B cell (primary cell): ENCODE data around the gene TCFL5. TPM values are rescaled to one million over a fixed set of nuclear protein-coding genes. Genes with fewer than 3 reads are reported as not detected.

ENCODE experiments used
- ATAC-seq: fragments of 200-7000 bp; cut with Tn5 transposase; one replicate; pipeline ENCODE4 v1.10.0; 2021; ENCODE audit warnings: low read depth, mild to moderate bottlenecking, moderate number of reproducible peaks, moderate library complexity
- CTCF ChIA-PET: fragments of 350-600 bp; sonication (Branson Sonifier 250); formaldehyde crosslinking; loops from one replicate; lab custom pipeline; 2021; ENCODE audit warnings: antibody characterized with exemption, inconsistent platforms; lab: Charles Lee
- POLR2A ChIA-PET: fragments of 350-600 bp; sonication (Branson Sonifier 250); formaldehyde crosslinking; loops from one replicate; lab custom pipeline; 2021; ENCODE audit warnings: antibody characterized with exemption; lab: Charles Lee
- DNase-seq: peaks from one replicate; pipeline ENCODE4 v3.0.0; 2013
- H2AFZ ChIP-seq: 2 replicates; pipeline ENCODE4 v1.6.1; 2012; ENCODE audit warnings: mild to moderate bottlenecking, low read depth, low read length; ENCODE audit not compliant: insufficient read depth, poor library complexity, severe bottlenecking
- H3K27ac ChIP-seq, 2 donors: 1 replicate in 1 of 2; 2 replicates in 1 of 2; pipeline ENCODE4 v1.5.1; 2012 to 2013; ENCODE audit warnings: low read length in 2 of 2, mild to moderate bottlenecking in 2 of 2, moderate library complexity in 1 of 2
- H3K27me3 ChIP-seq, 4 experiments: fragments of 200-600 bp in 1 of 4; sonication (generic) in 1 of 4; replicated peaks in 1 of 4; 1 replicate in 2 of 4; 2 replicates in 2 of 4; pipeline versions ENCODE4 v1.6.1 to v1.7.0; 2013 to 2016; ENCODE audit warnings: low read length in 3 of 4, mild to moderate bottlenecking in 2 of 4, mixed read lengths in 1 of 4, moderate library complexity in 1 of 4; ENCODE audit not compliant: insufficient read depth in 4 of 4, control insufficient read depth in 3 of 4; ENCODE audit errors: control extremely low read depth in 1 of 4
- H3K36me3 ChIP-seq, 2 experiments: replicated peaks in 1 of 2; 1 replicate in 1 of 2; 2 replicates in 1 of 2; pipeline versions ENCODE4 v1.6.1 to v1.7.1; 2013; ENCODE audit warnings: low read length in 1 of 2; ENCODE audit not compliant: insufficient read depth in 2 of 2, control insufficient read depth in 1 of 2; ENCODE audit errors: control extremely low read depth in 1 of 2, extremely low read depth in 1 of 2
- H3K4me1 ChIP-seq, 2 donors: fragments of 200-600 bp in 1 of 2; sonication (generic) in 1 of 2; 1 replicate in 1 of 2; 2 replicates in 1 of 2; pipeline versions ENCODE4 v1.5.1 to v1.6.1; 2013 to 2017; ENCODE audit warnings: low read length in 2 of 2; ENCODE audit not compliant: control insufficient read depth in 2 of 2, insufficient read depth in 2 of 2
- H3K4me2 ChIP-seq: replicated peaks from 2 replicates; pipeline ENCODE3; 2012; ENCODE audit warnings: mild to moderate bottlenecking, low read depth, low read length; ENCODE audit not compliant: poor library complexity, severe bottlenecking
- H3K4me3 ChIP-seq, 5 experiments: fragments of 200-600 bp in 1 of 5; sonication (generic) in 1 of 5; 1 replicate in 3 of 5; 2 replicates in 2 of 5; pipeline versions ENCODE4 v1.5.1 to v1.7.0; 2011 to 2016; ENCODE audit warnings: low read length in 4 of 5, mild to moderate bottlenecking in 4 of 5, low read depth in 2 of 5, control low read depth in 1 of 5, moderate library complexity in 1 of 5; ENCODE audit not compliant: insufficient read depth in 1 of 5; ENCODE audit errors: control extremely low read depth in 1 of 5, extremely low read depth in 1 of 5
- H3K79me2 ChIP-seq: fragments of 200-600 bp; sonication (generic); one replicate; pipeline ENCODE4 v1.6.0; 2016; ENCODE audit warnings: low read length; ENCODE audit not compliant: control insufficient read depth, insufficient read depth
- H3K9ac ChIP-seq: fragments of 200-600 bp; sonication (generic); 2 replicates; pipeline ENCODE4 v1.6.1; 2017; ENCODE audit warnings: mild to moderate bottlenecking, low read length, moderate library complexity
- H3K9me3 ChIP-seq, 3 donors: one replicate each; pipeline versions ENCODE4 v1.6.1 to v1.7.1; 2013; ENCODE audit warnings: low read length in 2 of 3; ENCODE audit not compliant: control insufficient read depth in 2 of 3, insufficient read depth in 1 of 3; ENCODE audit errors: control extremely low read depth in 1 of 3
- H4K20me1 ChIP-seq: 2 replicates; pipeline ENCODE4 v1.6.0; 2012; ENCODE audit warnings: mild to moderate bottlenecking, low read length; ENCODE audit not compliant: insufficient read depth, control insufficient read depth, poor library complexity, severe bottlenecking
- H3K27ac Mint-ChIP-seq: one replicate; pipeline ENCODE4 v1.8.0; 2021; ENCODE audit warnings: mixed read lengths
- H3K27me3 Mint-ChIP-seq: one replicate; pipeline ENCODE4 v1.8.0; 2021; ENCODE audit warnings: mixed read lengths
- H3K4me1 Mint-ChIP-seq: one replicate; pipeline ENCODE4 v1.8.0; 2021; ENCODE audit warnings: mixed read lengths
- H3K4me3 Mint-ChIP-seq: one replicate; pipeline ENCODE4 v1.8.0; 2021; ENCODE audit warnings: mixed read lengths
- H3K9me3 Mint-ChIP-seq: one replicate; pipeline ENCODE4 v1.8.0; 2022; ENCODE audit warnings: mixed read lengths; ENCODE audit not compliant: insufficient read depth
- CTCF ChIP-seq: fragments of 200-600 bp; IDR thresholded peaks from one replicate; pipeline ENCODE4 v1.8.0; 2022; ENCODE audit warnings: antibody characterized with exemption, mild to moderate bottlenecking
- EZH2 ChIP-seq: IDR thresholded peaks from 2 replicates; pipeline ENCODE4 v1.6.1; 2012; ENCODE audit warnings: borderline replicate concordance, low read depth, mild to moderate bottlenecking, moderate library complexity, low read length; ENCODE audit not compliant: insufficient read depth, poor library complexity, severe bottlenecking
- WGBS: methylation state at CpG from one replicate; pipeline ENCODE4 v1.1.5; 2013; ENCODE audit warnings: missing lambda C conversion rate; ENCODE audit not compliant: insufficient coverage; 5-methylcytosine and 5-hydroxymethylcytosine counted together
- intact Hi-C: fragments of 100-400 bp; cut with micrococcal nuclease; formaldehyde crosslinking; loops from one replicate; pipeline ENCODE4 v1.10.0; 2022
- polyA plus RNA-seq: library from polyadenylated mRNA; depleted of rRNA; stranded (reverse); fragments of >200 nt; gene quantifications from 2 replicates; pipeline ENCODE4 v1.2.3, GENCODE V29; 2012
- total RNA-seq, 2 donors: library from RNA; stranded (reverse); fragments of 120-200 nt in 1 of 2; gene quantifications; 1 replicate in 1 of 2; 2 replicates in 1 of 2; pipeline versions ENCODE4 v1.2.3 to v1.2.4, GENCODE V29; 2013 to 2022

The TCFL5 gene
- total and polyA plus RNA-seq, 2 donors (not counting 1 experiment from before 2014, with no cell fraction given): 2.0 to 16.2 TPM

GRCh38 chr20:62894261-62894660 is 32.6 kb upstream of the TCFL5 start:
- Histone ChIP-seq H3K9me3 (no peaks in the 10 kb centered on the region), H2AFZ (no peak overlapping the region), H3K4me2 (no peak overlapping the region), H3K36me3 (peaks cover 4 to 70% of the 10 kb centered on the region in 2 experiments), H3K4me3 (no peak overlapping the region), H3K27me3 (no peaks in the 10 kb centered on the region), H4K20me1 (peaks cover 51% of the 10 kb centered on the region), H3K4me1 (peaks cover 3 to 6% of the 10 kb centered on the region in 2 donors), H3K27ac (no peak overlapping the region), H3K79me2 (no peaks in the 10 kb centered on the region), H3K9ac (no peak overlapping the region)
- POLR2A ChIA-PET: no interaction called here
- peaks cover 14% of the 10 kb centered on the region for H3K4me1 Mint-ChIP-seq
- no peak for ATAC-seq
- no peaks in the 10 kb centered on the region for H3K27me3 Mint-ChIP-seq
- intact Hi-C loops: no loop called here
- no peak for TF ChIP-seq CTCF
- TF ChIP-seq EZH2: no peak
- DNase-seq: no peak
- H3K9me3 Mint-ChIP-seq: no peaks in the 10 kb centered on the region
- CTCF ChIA-PET: interaction anchor here (0.9 to 2.2 kb wide), 3 partner anchors 8 to 76 kb away, joined by 3 to 8 read pairs (median 4); no protein-coding TSS in a partner anchor
- no peak overlapping the region for H3K4me3 Mint-ChIP-seq
- WGBS: 95% methylated on average over 12 of the region's 14 CpGs
- H3K27ac Mint-ChIP-seq: no peak overlapping the region

DNA sequence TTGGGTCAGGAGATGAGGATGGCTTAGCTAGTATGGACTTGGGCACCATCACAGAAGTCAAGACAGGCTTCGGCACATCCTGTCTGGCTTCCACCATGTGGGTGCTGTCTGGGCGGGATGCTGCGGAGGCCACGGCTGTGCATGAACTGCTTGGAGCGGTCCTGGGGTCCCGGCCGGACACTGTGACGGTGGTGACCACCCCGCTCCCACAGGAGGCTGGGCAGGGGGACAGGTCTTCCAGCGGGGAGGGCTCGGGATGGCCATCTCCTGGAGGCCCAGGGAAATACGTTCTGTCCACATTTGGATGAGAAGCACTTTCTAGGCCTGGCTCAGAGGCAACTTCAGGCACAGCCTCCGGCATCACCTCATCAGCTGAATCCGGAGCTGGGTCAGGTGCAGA is 32.1 kb upstream of the TCFL5 start:
- no peak overlapping the region for H3K4me3 Mint-ChIP-seq
- Histone ChIP-seq H2AFZ (no peak overlapping the region), H4K20me1 (peaks cover 51% of the 10 kb centered on the region), H3K27ac (no peak overlapping the region), H3K4me3 (no peak overlapping the region), H3K9me3 (no peaks in the 10 kb centered on the region), H3K9ac (no peak overlapping the region), H3K36me3 (peaks cover 4 to 76% of the 10 kb centered on the region in 2 experiments), H3K79me2 (no peaks in the 10 kb centered on the region), H3K27me3 (no peaks in the 10 kb centered on the region), H3K4me1 (peaks cover 0 to under 1% of the 10 kb centered on the region in 2 donors), H3K4me2 (no peak overlapping the region)
- H3K27me3 Mint-ChIP-seq: no peaks in the 10 kb centered on the region
- no peak for ATAC-seq
- intact Hi-C loops: no loop called here
- CTCF ChIA-PET: interaction anchor here (0.9 to 2.2 kb wide), 2 partner anchors 9 to 77 kb away, joined by 4 to 8 read pairs; no protein-coding TSS in a partner anchor
- POLR2A ChIA-PET: no interaction called here
- TF ChIP-seq CTCF (no peak), EZH2 (no peak)
- DNase-seq: no peak
- H3K4me1 Mint-ChIP-seq: peaks cover 8% of the 10 kb centered on the region
- 98% methylated on average over 14 of the region's 14 CpGs for WGBS
- H3K27ac Mint-ChIP-seq: no peak overlapping the region
- no peaks in the 10 kb centered on the region for H3K9me3 Mint-ChIP-seq
